SK-N-SH (cell line): ENCODE measurements around the gene NLGN2. TPM values are rescaled to one million over a fixed set of nuclear protein-coding genes. Genes with fewer than 3 reads are reported as not detected.
A peak's percentile ranks its signal among the peaks of the same experiment; 100 is the strongest.

ENCODE experiments used
- CTCF ChIA-PET: fragments of 300-600, 350-600 bp; formaldehyde crosslinking; extraction: SDS; loops from one replicate; lab custom pipeline; 2021; lab: Yijun Ruan, JAX
- POLR2A ChIA-PET: fragments of 350-600 bp; sonication (Branson Sonifier 250); formaldehyde crosslinking; extraction: SDS; loops from one replicate; lab custom pipeline; 2020; ENCODE audit warnings: antibody characterized with exemption, inconsistent platforms; lab: Yijun Ruan, JAX
- DNase-seq: peaks from one replicate; pipeline ENCODE4 v3.0.0; 2012
- H2AFZ ChIP-seq: fragments of 200-600 bp; sonication (generic); 2 replicates; pipeline ENCODE4 v1.8.1; 2016; ENCODE audit warnings: antibody characterized with exemption, mild to moderate bottlenecking, low read depth
- H3F3A ChIP-seq: fragments of 200-600 bp; sonication (generic); replicated peaks from 2 replicates; pipeline ENCODE3; 2016; ENCODE audit warnings: antibody characterized with exemption, mild to moderate bottlenecking; ENCODE audit not compliant: insufficient read depth
- H3K27ac ChIP-seq, 2 experiments: fragments of 200-500 bp in 1 of 2; fragments of 200-600 bp in 1 of 2; sonication (Bioruptor generic) in 1 of 2; sonication (generic), shearing (Covaris generic) in 1 of 2; 2 replicates each; pipeline versions ENCODE4 v1.5.1 to v1.6.1; 2014 to 2016; ENCODE audit warnings: low read depth in 2 of 2, inconsistent platforms in 1 of 2, low read length in 1 of 2, mild to moderate bottlenecking in 1 of 2, mixed read lengths in 1 of 2
- H3K27me3 ChIP-seq: fragments of 200-600 bp; sonication (generic), shearing (Covaris generic); 2 replicates; pipeline ENCODE4 v1.6.1; 2016; ENCODE audit warnings: mixed run types; ENCODE audit not compliant: insufficient read depth
- H3K36me3 ChIP-seq, 2 experiments: fragments of 200-500 bp in 1 of 2; fragments of 200-600 bp in 1 of 2; sonication (Bioruptor generic) in 1 of 2; sonication (generic) in 1 of 2; replicated peaks in 1 of 2; 2 replicates each; pipeline versions ENCODE3 to v1.5.1; 2014 to 2016; ENCODE audit warnings: low read length in 1 of 2, mild to moderate bottlenecking in 1 of 2; ENCODE audit not compliant: insufficient read depth in 2 of 2, control insufficient read depth in 1 of 2
- H3K4me1 ChIP-seq, 2 experiments: fragments of 200-500 bp in 1 of 2; fragments of 200-600 bp in 1 of 2; sonication (Bioruptor generic) in 1 of 2; sonication (generic), shearing (Covaris generic) in 1 of 2; 2 replicates each; pipeline versions ENCODE4 v1.5.1 to v1.6.1; 2014 to 2016; ENCODE audit warnings: low read depth in 1 of 2, low read length in 1 of 2, mixed run types in 1 of 2; ENCODE audit not compliant: insufficient read depth in 2 of 2, control insufficient read depth in 1 of 2
- H3K4me2 ChIP-seq: fragments of 200-600 bp; sonication (generic), shearing (Covaris generic); 2 replicates; pipeline ENCODE4 v1.6.1; 2017; ENCODE audit warnings: mixed run types
- H3K4me3 ChIP-seq, 2 experiments: fragments of 200-500 bp in 1 of 2; fragments of 200-600 bp in 1 of 2; sonication (Bioruptor generic) in 1 of 2; sonication (generic), shearing (Covaris generic) in 1 of 2; 2 replicates each; pipeline versions ENCODE4 v1.5.1 to v1.8.1; 2014 to 2016; ENCODE audit warnings: low read depth in 2 of 2, inconsistent platforms in 1 of 2, low read length in 1 of 2, mild to moderate bottlenecking in 1 of 2, mixed read lengths in 1 of 2, moderate library complexity in 1 of 2
- H3K79me2 ChIP-seq: fragments of 200-600 bp; sonication (generic); 2 replicates; pipeline ENCODE4 v1.8.1; 2017; ENCODE audit warnings: mild to moderate bottlenecking; ENCODE audit not compliant: insufficient read depth
- H3K9ac ChIP-seq: fragments of 200-600 bp; sonication (generic); 2 replicates; pipeline ENCODE4 v1.6.1; 2017; ENCODE audit warnings: mixed run types
- H3K9me2 ChIP-seq: fragments of 200-600 bp; sonication (generic); 2 replicates; pipeline ENCODE4 v1.6.1; 2017; ENCODE audit warnings: mixed run types
- H3K9me3 ChIP-seq: fragments of 200-600 bp; sonication (generic); 2 replicates; pipeline ENCODE4 v1.6.1; 2017; ENCODE audit warnings: mixed run types, mild to moderate bottlenecking, moderate library complexity
- H4K20me1 ChIP-seq: fragments of 200-600 bp; sonication (generic); 2 replicates; pipeline ENCODE4 v1.6.1; 2017; ENCODE audit warnings: mild to moderate bottlenecking, mixed run types; ENCODE audit not compliant: insufficient read depth
- EZH2phosphoT487 ChIP-seq: fragments of 200-600 bp; sonication (generic); IDR thresholded peaks from 2 replicates; pipeline ENCODE4 v1.6.1; 2017; ENCODE audit warnings: low read depth, mixed run types, mild to moderate bottlenecking, antibody characterized with exemption, moderate library complexity, borderline replicate concordance
- FOXJ3 ChIP-seq: sonication (generic); formaldehyde crosslinking; IDR thresholded peaks from 2 replicates; pipeline ENCODE4 v1.5.1; 2020; ENCODE audit warnings: mild to moderate bottlenecking, missing genetic modification reagents
- MEF2A ChIP-seq: IDR thresholded peaks from 2 replicates; pipeline ENCODE4 v1.4.0; 2012; ENCODE audit warnings: low read depth, borderline replicate concordance
- NFIC ChIP-seq: IDR thresholded peaks from 2 replicates; pipeline ENCODE4 v1.4.0; 2012; ENCODE audit warnings: borderline replicate concordance
- RAD21 ChIP-seq: IDR thresholded peaks from 2 replicates; pipeline ENCODE4 v1.6.1; 2012; ENCODE audit warnings: mild to moderate bottlenecking, low read length
- RCOR1 ChIP-seq: fragments of 150-350 bp; IDR thresholded peaks from 2 replicates; pipeline ENCODE4 v1.6.1; 2017; ENCODE audit warnings: antibody characterized with exemption, low read length
- SMC3 ChIP-seq: IDR thresholded peaks from 2 replicates; pipeline ENCODE4 v1.6.1; 2012; ENCODE audit warnings: low read depth, low read length, improper control_type of control experiment
- ZBTB33 ChIP-seq: IDR thresholded peaks from 2 replicates; pipeline ENCODE4 v1.4.0; 2012; ENCODE audit warnings: low read depth, borderline replicate concordance
- WGBS: methylation state at CpG from one replicate; pipeline ENCODE4 v1.1.6; 2017; ENCODE audit warnings: low lambda C conversion rate; 5-methylcytosine and 5-hydroxymethylcytosine counted together
- polyA plus RNA-seq, 3 experiments: library from polyadenylated mRNA; depleted of rRNA; stranded (reverse); fragments of >200 nt; gene quantifications; 2 replicates each; pipeline ENCODE4 v1.2.3, GENCODE V29; 2012
- TF ChIP-seq, protein P1 (sequence below): fragments of 200-600 bp; sonication (generic); IDR thresholded peaks from 2 replicates; pipeline ENCODE4 v1.6.1; 2017; ENCODE audit warnings: antibody characterized with exemption, mild to moderate bottlenecking, moderate library complexity
- TF ChIP-seq, protein P2 (sequence below): fragments of 150-350 bp; IDR thresholded peaks from 2 replicates; pipeline ENCODE4 v1.6.1; 2016; ENCODE audit warnings: mild to moderate bottlenecking, low read depth, low read length
- TF ChIP-seq, protein P3 (sequence below): IDR thresholded peaks from 2 replicates; pipeline ENCODE4; 2012
- TF ChIP-seq, protein P4 (sequence below): IDR thresholded peaks from 2 replicates; pipeline ENCODE4 v1.4.0; 2012; ENCODE audit warnings: low read depth

NLGN2 gene
- polyA plus RNA-seq, 1 of the 3 experiments (the other 2 are of a cell fraction) = 29.9 TPM

- H3K4me3 ChIP-seq = peak overlapping the region; percentile 66 to 91
- CTCF ChIA-PET = interaction anchor here (0.6 to 2.6 kb wide), 7 partner anchors 10 to 1909 kb away, joined by 3 to 19 read pairs (median 4); partner anchors contain the start of gene SENP3
- no peaks in the 10 kb centered on the region for H3K27me3 ChIP-seq
- H3K4me2 ChIP-seq = peak overlapping the region; percentile 99
- H3K36me3 ChIP-seq = peaks cover 0 to 10% of the 10 kb centered on the region in 2 experiments
- H3F3A ChIP-seq = peaks cover 23% of the 10 kb centered on the region
- H3K9me3 ChIP-seq = no peaks in the 10 kb centered on the region
- H2AFZ ChIP-seq = peak overlapping the region; percentile 85; the same call in 1 of the 2 replicates
- H3K9ac ChIP-seq = peak overlapping the region; percentile 68
- TF ChIP-seq FOXJ3 (CRISPR knock-in tag) = no peak
- no peak for TF ChIP-seq MEF2A
- TF ChIP-seq, protein P1, sequence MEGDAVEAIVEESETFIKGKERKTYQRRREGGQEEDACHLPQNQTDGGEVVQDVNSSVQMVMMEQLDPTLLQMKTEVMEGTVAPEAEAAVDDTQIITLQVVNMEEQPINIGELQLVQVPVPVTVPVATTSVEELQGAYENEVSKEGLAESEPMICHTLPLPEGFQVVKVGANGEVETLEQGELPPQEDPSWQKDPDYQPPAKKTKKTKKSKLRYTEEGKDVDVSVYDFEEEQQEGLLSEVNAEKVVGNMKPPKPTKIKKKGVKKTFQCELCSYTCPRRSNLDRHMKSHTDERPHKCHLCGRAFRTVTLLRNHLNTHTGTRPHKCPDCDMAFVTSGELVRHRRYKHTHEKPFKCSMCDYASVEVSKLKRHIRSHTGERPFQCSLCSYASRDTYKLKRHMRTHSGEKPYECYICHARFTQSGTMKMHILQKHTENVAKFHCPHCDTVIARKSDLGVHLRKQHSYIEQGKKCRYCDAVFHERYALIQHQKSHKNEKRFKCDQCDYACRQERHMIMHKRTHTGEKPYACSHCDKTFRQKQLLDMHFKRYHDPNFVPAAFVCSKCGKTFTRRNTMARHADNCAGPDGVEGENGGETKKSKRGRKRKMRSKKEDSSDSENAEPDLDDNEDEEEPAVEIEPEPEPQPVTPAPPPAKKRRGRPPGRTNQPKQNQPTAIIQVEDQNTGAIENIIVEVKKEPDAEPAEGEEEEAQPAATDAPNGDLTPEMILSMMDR = no peak
- TF ChIP-seq RCOR1 = no peak
- no peak for TF ChIP-seq ZBTB33
- TF ChIP-seq, protein P2, sequence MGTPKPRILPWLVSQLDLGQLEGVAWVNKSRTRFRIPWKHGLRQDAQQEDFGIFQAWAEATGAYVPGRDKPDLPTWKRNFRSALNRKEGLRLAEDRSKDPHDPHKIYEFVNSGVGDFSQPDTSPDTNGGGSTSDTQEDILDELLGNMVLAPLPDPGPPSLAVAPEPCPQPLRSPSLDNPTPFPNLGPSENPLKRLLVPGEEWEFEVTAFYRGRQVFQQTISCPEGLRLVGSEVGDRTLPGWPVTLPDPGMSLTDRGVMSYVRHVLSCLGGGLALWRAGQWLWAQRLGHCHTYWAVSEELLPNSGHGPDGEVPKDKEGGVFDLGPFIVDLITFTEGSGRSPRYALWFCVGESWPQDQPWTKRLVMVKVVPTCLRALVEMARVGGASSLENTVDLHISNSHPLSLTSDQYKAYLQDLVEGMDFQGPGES = no peak
- TF ChIP-seq EZH2phosphoT487 = no peak
- no peak for TF ChIP-seq NFIC
- TF ChIP-seq RAD21 = no peak
- TF ChIP-seq, all 33 proteins: peak for 0
- Histone ChIP-seq H3K4me1 (peaks cover 5 to 21% of the 10 kb centered on the region in 2 experiments; a peak in 2 of 4 replicates), H3K79me2 (peaks cover 49% of the 10 kb centered on the region), H4K20me1 (peaks cover 11% of the 10 kb centered on the region; the same call in 1 of the 2 replicates), H3K27ac (peak overlapping the region; percentile 76 to 91), H3K9me2 (no peaks in the 10 kb centered on the region)
- no peak for DNase-seq
- WGBS = 26% methylated on average over 7 of the region's 16 CpGs
- POLR2A ChIA-PET = interaction anchor here (1.0 to 1.5 kb wide), 8 partner anchors 9 to 284 kb away, joined by 3 to 13 read pairs (median 4); partner anchors contain the start of genes FGF11, NEURL4, PLSCR3 and TP53
These were observed 4.5 kb upstream of the NLGN2 start for GRCh38 chr17:7403043-7403726.

GRCh38 chr17:7403727-7403976 lies 4.0 kb upstream of the NLGN2 start:
- DNase-seq = peak; percentile 86
- CTCF ChIA-PET = interaction anchor here (0.6 to 2.6 kb wide), 7 partner anchors 11 to 157 kb away, joined by 3 to 19 read pairs (median 3); partner anchors contain the start of gene SENP3
- peaks cover 49% of the 10 kb centered on the region for H3K79me2 ChIP-seq
- POLR2A ChIA-PET = interaction anchor here (0.7 to 1.5 kb wide), 12 partner anchors 9 to 789 kb away, joined by 3 to 13 read pairs (median 4); partner anchors contain the start of genes FGF11, MPDU1, NEURL4 and PLSCR3
- H3K4me1 ChIP-seq = peaks cover 5 to 21% of the 10 kb centered on the region in 2 experiments; a peak in 2 of 4 replicates
- H3K4me2 ChIP-seq = peak overlapping the region; percentile 99
- no peaks in the 10 kb centered on the region for H3K9me2 ChIP-seq
- peak overlapping the region; percentile 66 to 91 for H3K4me3 ChIP-seq
- peak overlapping the region; percentile 68 for H3K9ac ChIP-seq
- peaks cover 11% of the 10 kb centered on the region; the same call in 1 of the 2 replicates for H4K20me1 ChIP-seq
- H3K27me3 ChIP-seq = no peaks in the 10 kb centered on the region
- H2AFZ ChIP-seq = peak overlapping the region; percentile 85; the same call in 1 of the 2 replicates
- peak overlapping the region; percentile 76 to 91 for H3K27ac ChIP-seq
- peaks cover 23% of the 10 kb centered on the region for H3F3A ChIP-seq
- no peaks in the 10 kb centered on the region for H3K9me3 ChIP-seq
- 0% methylated on average over 9 of the region's 13 CpGs for WGBS
- peaks cover 3 to 10% of the 10 kb centered on the region in 2 experiments for H3K36me3 ChIP-seq
- TF ChIP-seq SMC3 (no peak), NFIC (no peak), ZBTB33 (no peak)
- TF ChIP-seq, protein P1 = no peak
- TF ChIP-seq, protein P3, sequence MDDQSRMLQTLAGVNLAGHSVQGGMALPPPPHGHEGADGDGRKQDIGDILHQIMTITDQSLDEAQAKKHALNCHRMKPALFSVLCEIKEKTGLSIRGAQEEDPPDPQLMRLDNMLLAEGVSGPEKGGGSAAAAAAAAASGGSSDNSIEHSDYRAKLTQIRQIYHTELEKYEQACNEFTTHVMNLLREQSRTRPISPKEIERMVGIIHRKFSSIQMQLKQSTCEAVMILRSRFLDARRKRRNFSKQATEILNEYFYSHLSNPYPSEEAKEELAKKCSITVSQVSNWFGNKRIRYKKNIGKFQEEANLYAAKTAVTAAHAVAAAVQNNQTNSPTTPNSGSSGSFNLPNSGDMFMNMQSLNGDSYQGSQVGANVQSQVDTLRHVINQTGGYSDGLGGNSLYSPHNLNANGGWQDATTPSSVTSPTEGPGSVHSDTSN = 0 out of 2 replicates have a peak, but pooled peaks have one; percentile 13
- TF ChIP-seq, protein P4, sequence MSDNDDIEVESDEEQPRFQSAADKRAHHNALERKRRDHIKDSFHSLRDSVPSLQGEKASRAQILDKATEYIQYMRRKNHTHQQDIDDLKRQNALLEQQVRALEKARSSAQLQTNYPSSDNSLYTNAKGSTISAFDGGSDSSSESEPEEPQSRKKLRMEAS = 0 out of 2 replicates have a peak, but pooled peaks have one; percentile 7
